Nephron progenitor cell (in vitro differentiated cells): ENCODE results near the gene UBE3D.

Experiments
- DNase-seq: peaks from one replicate; pipeline ENCODE4 v3.0.0; 2021
- H3K27ac Mint-ChIP-seq: 2 replicates; pipeline ENCODE4 v1.8.0; 2021; ENCODE audit warnings: mild to moderate bottlenecking, moderate library complexity, mixed read lengths
- H3K27me3 Mint-ChIP-seq: 2 replicates; pipeline ENCODE4 v1.8.0; 2021; ENCODE audit warnings: mild to moderate bottlenecking, low read depth, mixed read lengths; ENCODE audit not compliant: poor library complexity
- H3K36me3 Mint-ChIP-seq: 2 replicates; pipeline ENCODE4 v1.8.0; 2021; ENCODE audit warnings: low read depth, mixed read lengths
- H3K4me1 Mint-ChIP-seq: 2 replicates; pipeline ENCODE4 v1.8.0; 2021; ENCODE audit warnings: mixed read lengths
- H3K4me3 Mint-ChIP-seq: 2 replicates; pipeline ENCODE4 v1.8.0; 2021; ENCODE audit warnings: mild to moderate bottlenecking, moderate library complexity, mixed read lengths
- H3K9me3 Mint-ChIP-seq: 2 replicates; pipeline ENCODE4 v1.8.0; 2021; ENCODE audit warnings: mild to moderate bottlenecking, moderate library complexity, mixed read lengths
- CTCF ChIP-seq: fragments of 200-600 bp; sonication (generic); IDR thresholded peaks from 2 replicates; pipeline ENCODE4 v1.5.0; 2021; ENCODE audit warnings: antibody characterized with exemption

UBE3D gene

GRCh38 chr6:82915666-82916065 is 150.0 kb downstream of the UBE3D start:
- Mint-ChIP-seq H3K4me3 (no peak overlapping the region), H3K4me1 (peaks cover 17% of the 10 kb centered on the region), H3K27ac (no peak overlapping the region), H3K27me3 (peaks cover 4% of the 10 kb centered on the region), H3K36me3 (peaks cover 44% of the 10 kb centered on the region), H3K9me3 (peaks cover 25% of the 10 kb centered on the region)
- TF ChIP-seq CTCF: no peak
- DNase-seq: no peak

GRCh38 chr6:82914511-82914910 is 151.1 kb downstream of the UBE3D start:
- no peak for DNase-seq
- Mint-ChIP-seq H3K36me3 (peaks cover 32% of the 10 kb centered on the region), H3K27ac (no peak overlapping the region), H3K27me3 (peaks cover 4% of the 10 kb centered on the region), H3K9me3 (peaks cover 25% of the 10 kb centered on the region), H3K4me1 (peaks cover 29% of the 10 kb centered on the region), H3K4me3 (no peak overlapping the region)
- no peak for TF ChIP-seq CTCF

GRCh38 chr6:82910820-82911219 is 154.8 kb downstream of the UBE3D start:
- no peak overlapping the region for H3K4me3 Mint-ChIP-seq
- H3K27ac Mint-ChIP-seq: no peak overlapping the region
- no peaks in the 10 kb centered on the region for H3K36me3 Mint-ChIP-seq
- TF ChIP-seq CTCF: no peak
- H3K9me3 Mint-ChIP-seq: no peaks in the 10 kb centered on the region
- DNase-seq: no peak
- H3K27me3 Mint-ChIP-seq: no peaks in the 10 kb centered on the region
- H3K4me1 Mint-ChIP-seq: peaks cover 61% of the 10 kb centered on the region

- H3K4me3 Mint-ChIP-seq: no peak overlapping the region
- TF ChIP-seq CTCF: no peak
- H3K4me1 Mint-ChIP-seq: peaks cover 63% of the 10 kb centered on the region
- H3K36me3 Mint-ChIP-seq: no peaks in the 10 kb centered on the region
- no peak overlapping the region for H3K27ac Mint-ChIP-seq
- H3K9me3 Mint-ChIP-seq: no peaks in the 10 kb centered on the region
- no peak for DNase-seq
- no peaks in the 10 kb centered on the region for H3K27me3 Mint-ChIP-seq
Measured at GRCh38 chr6:82910395-82910794, 155.2 kb downstream of the UBE3D start.

- Mint-ChIP-seq H3K27me3 (no peaks in the 10 kb centered on the region), H3K27ac (peak overlapping the region; percentile 33), H3K36me3 (no peaks in the 10 kb centered on the region), H3K4me1 (peaks cover 68% of the 10 kb centered on the region), H3K9me3 (no peaks in the 10 kb centered on the region), H3K4me3 (no peak overlapping the region)
- TF ChIP-seq CTCF: no peak
- DNase-seq: no peak
Measured at GRCh38 chr6:82909551-82909950, 156.1 kb downstream of the UBE3D start.

GRCh38 chr6:82908661-82909060 is 157.0 kb downstream of the UBE3D start:
- Mint-ChIP-seq H3K36me3 (no peaks in the 10 kb centered on the region), H3K27me3 (no peaks in the 10 kb centered on the region), H3K9me3 (no peaks in the 10 kb centered on the region), H3K27ac (peak overlapping the region; percentile 1), H3K4me1 (peaks cover 77% of the 10 kb centered on the region), H3K4me3 (no peak overlapping the region)
- DNase-seq: no peak
- TF ChIP-seq CTCF: no peak
